ENCODE data around the gene TIMP1.

GRCh38 chrX:47607091-47607490 lies 24.9 kb downstream of the TIMP1 start:
- TF ChIP-seq, protein P1, sequence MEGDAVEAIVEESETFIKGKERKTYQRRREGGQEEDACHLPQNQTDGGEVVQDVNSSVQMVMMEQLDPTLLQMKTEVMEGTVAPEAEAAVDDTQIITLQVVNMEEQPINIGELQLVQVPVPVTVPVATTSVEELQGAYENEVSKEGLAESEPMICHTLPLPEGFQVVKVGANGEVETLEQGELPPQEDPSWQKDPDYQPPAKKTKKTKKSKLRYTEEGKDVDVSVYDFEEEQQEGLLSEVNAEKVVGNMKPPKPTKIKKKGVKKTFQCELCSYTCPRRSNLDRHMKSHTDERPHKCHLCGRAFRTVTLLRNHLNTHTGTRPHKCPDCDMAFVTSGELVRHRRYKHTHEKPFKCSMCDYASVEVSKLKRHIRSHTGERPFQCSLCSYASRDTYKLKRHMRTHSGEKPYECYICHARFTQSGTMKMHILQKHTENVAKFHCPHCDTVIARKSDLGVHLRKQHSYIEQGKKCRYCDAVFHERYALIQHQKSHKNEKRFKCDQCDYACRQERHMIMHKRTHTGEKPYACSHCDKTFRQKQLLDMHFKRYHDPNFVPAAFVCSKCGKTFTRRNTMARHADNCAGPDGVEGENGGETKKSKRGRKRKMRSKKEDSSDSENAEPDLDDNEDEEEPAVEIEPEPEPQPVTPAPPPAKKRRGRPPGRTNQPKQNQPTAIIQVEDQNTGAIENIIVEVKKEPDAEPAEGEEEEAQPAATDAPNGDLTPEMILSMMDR (IDR thresholded peaks at IDR 0.05) = no peak
- no peak for TF ChIP-seq POLR2AphosphoS5 (IDR thresholded peaks at IDR 0.05)
- no peak for TF ChIP-seq POLR2A (IDR thresholded peaks at IDR 0.05)
- TF ChIP-seq EP300 (IDR thresholded peaks at IDR 0.05) = no peak

Measured in gastroesophageal sphincter (tissue), 3 donors.